Nephron progenitor cell (in vitro differentiated cells): ENCODE measurements around the gene COL24A1.

Source experiments
- DNase-seq: peaks from one replicate; pipeline ENCODE4 v3.0.0; 2021
- H3K27ac Mint-ChIP-seq: 2 replicates; pipeline ENCODE4 v1.8.0; 2021; ENCODE audit warnings: mild to moderate bottlenecking, moderate library complexity, mixed read lengths
- H3K27me3 Mint-ChIP-seq: 2 replicates; pipeline ENCODE4 v1.8.0; 2021; ENCODE audit warnings: mild to moderate bottlenecking, low read depth, mixed read lengths; ENCODE audit not compliant: poor library complexity
- H3K36me3 Mint-ChIP-seq: 2 replicates; pipeline ENCODE4 v1.8.0; 2021; ENCODE audit warnings: low read depth, mixed read lengths
- H3K4me1 Mint-ChIP-seq: 2 replicates; pipeline ENCODE4 v1.8.0; 2021; ENCODE audit warnings: mixed read lengths
- H3K4me3 Mint-ChIP-seq: 2 replicates; pipeline ENCODE4 v1.8.0; 2021; ENCODE audit warnings: mild to moderate bottlenecking, moderate library complexity, mixed read lengths
- H3K9me3 Mint-ChIP-seq: 2 replicates; pipeline ENCODE4 v1.8.0; 2021; ENCODE audit warnings: mild to moderate bottlenecking, moderate library complexity, mixed read lengths
- CTCF ChIP-seq: fragments of 200-600 bp; sonication (generic); IDR thresholded peaks from 2 replicates; pipeline ENCODE4 v1.5.0; 2021; ENCODE audit warnings: antibody characterized with exemption

Gene COL24A1

GRCh38 chr1:86152887-86153286 lies 3.7 kb downstream of the COL24A1 start:
- no peaks in the 10 kb centered on the region for H3K9me3 Mint-ChIP-seq
- no peak overlapping the region for H3K27ac Mint-ChIP-seq
- H3K27me3 Mint-ChIP-seq, result peaks cover 61% of the 10 kb centered on the region
- TF ChIP-seq CTCF, result no peak
- H3K36me3 Mint-ChIP-seq, result no peaks in the 10 kb centered on the region
- no peak overlapping the region for H3K4me3 Mint-ChIP-seq
- DNase-seq, result no peak
- H3K4me1 Mint-ChIP-seq, result peaks cover 26% of the 10 kb centered on the region

GRCh38 chr1:86151427-86151826 lies 5.1 kb downstream of the COL24A1 start:
- Mint-ChIP-seq H3K36me3 (no peaks in the 10 kb centered on the region), H3K27me3 (peaks cover 52% of the 10 kb centered on the region)

GRCh38 chr1:86150553-86151055 lies 6.0 kb downstream of the COL24A1 start:
- Mint-ChIP-seq H3K4me3 (no peak overlapping the region), H3K4me1 (peaks cover 10% of the 10 kb centered on the region), H3K27ac (no peak overlapping the region), H3K9me3 (no peaks in the 10 kb centered on the region), H3K36me3 (no peaks in the 10 kb centered on the region), H3K27me3 (peaks cover 44% of the 10 kb centered on the region)
- TF ChIP-seq CTCF, result no peak
- no peak for DNase-seq

More at GRCh38 chr1:86151427-86151826, 5.1 kb downstream of the COL24A1 start:
- H3K27ac Mint-ChIP-seq, result no peak overlapping the region
- no peak overlapping the region for H3K4me3 Mint-ChIP-seq
- peaks cover 16% of the 10 kb centered on the region for H3K4me1 Mint-ChIP-seq
- H3K9me3 Mint-ChIP-seq, result no peaks in the 10 kb centered on the region
- TF ChIP-seq CTCF, result no peak
- DNase-seq, result no peak

GRCh38 chr1:86149591-86149990 lies 7.0 kb downstream of the COL24A1 start:
- Mint-ChIP-seq H3K36me3 (no peaks in the 10 kb centered on the region), H3K27ac (no peak overlapping the region), H3K27me3 (peaks cover 33% of the 10 kb centered on the region), H3K9me3 (no peaks in the 10 kb centered on the region), H3K4me1 (peaks cover 4% of the 10 kb centered on the region), H3K4me3 (no peak overlapping the region)
- TF ChIP-seq CTCF, result no peak
- no peak for DNase-seq

GRCh38 chr1:86147755-86148154 lies 8.8 kb downstream of the COL24A1 start:
- no peaks in the 10 kb centered on the region for H3K4me1 Mint-ChIP-seq

More at GRCh38 chr1:86147755-86148154, 8.8 kb downstream of the COL24A1 start:
- Mint-ChIP-seq H3K4me3 (no peak overlapping the region), H3K27ac (no peak overlapping the region), H3K9me3 (no peaks in the 10 kb centered on the region), H3K27me3 (peaks cover 15% of the 10 kb centered on the region), H3K36me3 (no peaks in the 10 kb centered on the region)
- DNase-seq, result no peak
- TF ChIP-seq CTCF, result no peak
